ENCODE data around the gene CELA3B.
"Not testable (repeated sequence)": the region's sequence is repeated elsewhere in the genome, so short reads cannot be mapped to it uniquely, and the experiment has no call there.

Gene CELA3B

GRCh38 chr1:22009566-22009965 is 32.7 kb downstream of the CELA3B start:
- not testable (repeated sequence) for DNase-seq (ENCODE audit: low read depth in 2 of 2)

DNA sequence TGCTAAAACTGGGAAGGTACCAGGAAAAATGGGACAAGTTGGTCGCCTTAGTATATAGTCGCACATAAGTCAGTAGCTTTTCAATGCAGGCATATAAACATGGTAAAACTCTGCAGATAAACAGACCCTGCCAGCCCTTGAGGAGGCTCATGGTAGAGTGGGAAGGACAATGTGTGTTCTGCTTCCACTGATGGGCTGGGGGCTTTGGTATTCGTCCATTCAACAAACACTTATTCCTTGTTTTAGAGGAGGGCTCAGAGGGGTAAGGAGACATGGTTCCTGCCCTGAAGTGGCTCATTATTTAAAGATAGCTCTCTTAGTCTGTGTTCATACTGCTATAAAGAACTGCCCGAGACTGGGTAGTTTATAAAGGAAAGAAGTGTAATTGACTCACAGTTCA is 35.9 kb downstream of the CELA3B start:
- DNase-seq (ENCODE audit: low read depth in 2 of 2): not testable (repeated sequence)

GRCh38 chr1:22014575-22015206 is 37.9 kb downstream of the CELA3B start:
- not testable (repeated sequence) for DNase-seq (ENCODE audit: low read depth in 2 of 2)

- peak; percentile 25 to 37 for DNase-seq (ENCODE audit: low read depth in 2 of 2)
Measured at GRCh38 chr1:22018583-22019559, 42.0 kb downstream of the CELA3B start.

- DNase-seq (ENCODE audit: low read depth in 2 of 2): no peak
Measured at GRCh38 chr1:22021061-22021460, 44.2 kb downstream of the CELA3B start.

DNA sequence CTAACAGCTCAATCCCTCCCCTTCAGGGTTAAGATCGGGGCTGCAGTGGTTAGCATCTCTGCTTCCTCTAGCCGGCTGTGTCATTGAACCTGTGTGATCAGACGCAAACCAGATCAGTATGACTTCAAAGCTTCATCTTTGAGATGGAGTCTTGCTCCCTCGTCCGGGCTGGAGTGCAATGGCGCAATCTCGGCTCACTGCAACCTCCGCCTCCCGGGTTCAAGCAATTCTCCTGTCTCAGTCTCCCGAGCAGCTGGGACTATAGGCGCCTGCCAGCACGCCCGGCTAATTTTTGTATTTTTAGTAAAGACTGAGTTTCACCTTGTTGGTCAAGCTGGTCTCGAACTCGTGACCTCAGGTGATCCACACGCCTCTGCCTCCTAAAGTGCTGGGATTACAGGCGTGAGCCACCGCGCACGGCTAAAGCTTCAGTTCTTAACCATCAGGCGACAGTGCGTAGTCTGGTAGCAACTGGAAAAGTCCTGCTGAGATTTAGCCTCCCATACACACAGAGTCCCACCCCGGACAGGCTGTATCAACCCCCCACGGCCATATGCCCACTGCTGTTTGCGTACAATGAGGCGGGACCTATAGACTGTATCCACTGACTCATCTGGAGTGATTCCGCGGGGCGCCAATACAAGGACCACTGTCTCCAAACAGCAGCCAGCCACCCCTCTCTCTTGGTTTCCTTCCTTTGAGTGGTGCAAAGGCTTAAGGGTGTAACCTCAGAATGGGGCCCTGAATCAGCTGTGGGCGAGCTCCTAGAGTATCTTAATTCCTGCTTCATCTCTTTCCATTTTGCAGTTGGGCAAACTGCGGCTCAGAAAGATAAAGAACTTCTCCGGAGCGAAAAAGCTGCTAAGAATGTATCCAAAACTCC is 47.9 kb downstream of the CELA3B start:
- DNase-seq (ENCODE audit: low read depth in 2 of 2): peak; percentile 43 to 51

- DNase-seq (ENCODE audit: low read depth in 2 of 2): peak; percentile 73 to 79
Measured at GRCh38 chr1:22025368-22026155, 48.7 kb downstream of the CELA3B start.

GRCh38 chr1:22026924-22027289 is 50.1 kb downstream of the CELA3B start:
- no peak for DNase-seq (ENCODE audit: low read depth in 2 of 2)

DNA sequence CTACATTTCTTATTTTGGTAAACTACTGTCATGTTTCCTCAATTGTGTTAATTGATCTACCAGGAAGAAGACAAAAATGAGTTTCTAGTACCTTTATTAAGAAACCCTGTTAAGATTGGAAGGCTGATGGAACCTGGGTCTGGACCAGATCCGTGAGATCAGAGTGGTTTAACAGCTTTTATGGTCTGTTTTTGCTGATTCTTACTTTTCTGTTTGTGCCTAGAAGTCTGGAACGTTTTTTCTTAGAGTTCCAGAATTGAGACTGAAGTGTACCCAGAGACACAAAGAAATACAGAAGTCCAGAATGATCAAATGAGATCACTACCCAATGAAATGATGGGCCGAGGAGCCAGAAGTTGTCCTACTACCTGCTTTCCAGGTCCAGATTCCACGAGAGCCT is 53.2 kb downstream of the CELA3B start:
- DNase-seq (ENCODE audit: low read depth in 2 of 2): no peak

GRCh38 chr1:22030473-22030872 is 53.7 kb downstream of the CELA3B start:
- DNase-seq (ENCODE audit: low read depth in 2 of 2): no peak

- DNase-seq (ENCODE audit: low read depth in 2 of 2): no peak
Measured at GRCh38 chr1:22031214-22031962, 54.6 kb downstream of the CELA3B start.

DNA sequence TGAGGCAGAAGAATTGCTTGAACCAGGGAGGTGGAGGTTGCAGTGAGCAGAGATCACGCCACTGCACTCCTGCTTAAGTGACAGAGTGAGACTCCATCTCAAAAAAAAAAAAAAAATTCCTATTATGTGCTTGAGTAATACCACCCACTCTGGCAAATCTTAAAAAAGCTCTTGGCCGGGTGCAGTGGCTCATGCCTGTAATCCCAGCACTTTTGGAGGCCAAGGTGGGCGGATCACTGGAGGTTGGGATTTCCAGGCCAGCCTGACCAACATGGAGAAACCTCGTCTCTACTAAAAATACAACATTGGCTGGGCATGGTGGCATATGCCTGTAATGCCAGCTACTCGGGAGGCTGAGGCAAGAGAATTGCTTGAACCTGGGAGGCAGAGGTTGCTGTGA is 58.0 kb downstream of the CELA3B start:
- DNase-seq (ENCODE audit: low read depth in 2 of 2): not testable (repeated sequence)

- DNase-seq (ENCODE audit: low read depth in 2 of 2): no peak
Measured at GRCh38 chr1:22037520-22037919, 60.7 kb downstream of the CELA3B start.

GRCh38 chr1:22038036-22038435 is 61.2 kb downstream of the CELA3B start:
- DNase-seq (ENCODE audit: low read depth in 2 of 2): no peak
